Fibroblast of upper back skin (primary cell): ENCODE results near the gene FCRL5.
"Not testable (repeated sequence)": the region's sequence is repeated elsewhere in the genome, so short reads cannot be mapped to it uniquely, and the experiment has no call there.

Source experiments
- DNase-seq: peaks from one replicate; pipeline ENCODE4 v3.0.0-alpha.2; 2013

Gene FCRL5

DNA sequence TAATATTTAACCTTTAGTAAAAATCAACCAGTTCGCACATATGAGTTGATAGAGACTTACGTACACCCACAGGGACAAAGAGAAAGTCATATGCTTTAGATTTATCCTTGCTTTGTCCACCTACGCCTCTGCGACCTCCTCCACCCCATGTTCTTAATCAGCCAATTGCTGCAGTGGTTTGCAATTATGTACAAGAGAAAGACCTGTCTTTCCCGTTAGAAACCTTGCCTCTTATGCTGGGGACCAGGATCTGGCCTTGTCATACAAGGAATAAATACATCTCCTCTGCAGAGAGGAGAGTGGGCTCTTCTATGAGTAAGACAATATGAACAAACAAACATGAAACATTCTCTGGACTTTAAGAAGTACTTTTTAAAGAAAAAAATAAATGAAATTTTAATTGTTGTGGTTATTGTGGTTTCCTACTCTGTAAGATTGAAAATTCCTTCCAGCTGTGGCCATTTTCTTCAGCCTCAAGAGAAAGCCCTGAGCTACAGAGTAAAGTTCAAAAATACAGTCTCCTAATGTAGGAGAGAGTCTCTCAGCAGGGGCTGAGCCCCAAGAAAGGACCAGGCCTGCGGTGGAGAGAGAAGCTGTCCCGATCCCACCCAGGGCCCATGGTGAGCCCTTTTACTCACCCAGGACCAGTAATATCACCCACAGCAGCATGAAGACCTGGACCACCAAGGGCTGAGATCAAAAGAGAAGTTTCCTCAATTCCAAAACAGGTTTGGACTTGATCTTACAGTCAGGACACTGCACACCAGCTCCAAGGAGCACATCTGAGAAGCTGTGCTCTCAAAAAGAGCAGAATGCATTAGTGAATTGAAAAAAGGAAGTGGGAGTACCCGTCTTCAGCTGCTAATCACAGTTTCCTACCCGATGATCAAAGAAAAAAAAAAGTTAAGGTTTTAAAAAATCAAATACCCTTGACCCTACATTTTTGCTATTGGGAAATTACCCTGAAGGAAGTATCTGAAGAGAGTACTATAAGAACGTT, at the start of gene FCRL5:
Gene FCRL5, minus strand, starts transcription at position 822 of the 1,000 bp plus-strand sequence. Its CDS starts 153 bp downstream, at position 669.
- DNase-seq: no peak

DNA sequence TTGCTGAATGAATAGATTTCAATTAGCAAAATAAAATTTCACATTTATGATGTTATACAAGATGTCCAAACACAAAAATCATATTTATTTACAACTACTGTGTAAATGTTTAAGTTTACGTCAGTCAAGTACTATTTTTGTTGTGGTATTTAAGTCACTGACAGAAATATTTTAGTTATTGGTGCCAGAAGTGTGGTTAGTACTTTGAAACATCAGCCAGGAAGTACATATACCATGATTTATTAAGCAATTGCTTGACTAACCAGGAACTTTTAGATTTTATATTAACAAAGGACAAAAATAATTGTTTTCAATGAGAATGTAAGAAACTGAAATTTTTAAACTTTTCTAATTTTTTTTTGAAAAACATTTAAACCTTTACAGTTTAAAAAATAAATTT, 47.9 kb upstream of the FCRL5 start:
- peak; percentile 6 for DNase-seq

DNA sequence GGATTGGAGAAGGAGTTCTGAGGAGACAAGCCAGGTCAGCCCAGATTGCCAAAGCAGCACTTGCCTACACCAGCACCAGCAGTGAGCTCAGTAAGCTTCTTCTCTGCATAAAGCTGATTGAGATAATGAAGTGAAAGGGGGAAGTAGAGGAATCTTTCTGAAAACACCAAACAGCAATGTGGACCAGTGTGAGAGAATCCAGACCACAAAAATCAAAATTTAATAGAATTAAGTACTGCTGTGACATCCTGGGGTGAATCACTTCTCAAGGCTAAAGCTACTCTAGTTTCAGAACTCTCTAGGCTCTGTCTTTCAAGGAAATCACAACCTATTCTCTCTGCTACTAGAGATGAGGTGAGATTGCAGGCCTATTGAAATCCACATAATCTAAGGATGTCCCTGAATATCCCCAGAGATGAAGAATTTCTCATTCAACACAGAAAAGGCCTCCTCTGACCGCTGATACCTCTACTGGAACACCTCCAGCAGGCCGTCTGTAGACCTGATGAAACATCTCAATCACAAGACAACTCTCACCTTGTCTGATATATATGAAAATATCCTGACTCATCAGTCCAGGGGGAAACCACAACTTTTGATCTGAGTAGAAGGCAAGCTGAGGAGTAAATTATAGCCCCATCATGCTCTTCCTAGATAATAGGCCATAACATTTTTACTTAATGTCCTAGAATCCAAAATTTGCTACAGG, 45.8 kb upstream of the FCRL5 start, which contains the start of gene FCRL4:
Gene FCRL4, minus strand, starts transcription at position 127 of the 709 bp plus-strand sequence. CDS start 141 bp downstream, outside the sequence.
- no peak for DNase-seq

- peak; percentile 30 for DNase-seq
Measured at GRCh38 chr1:157596384-157596783, 44.1 kb upstream of the FCRL5 start.

DNA sequence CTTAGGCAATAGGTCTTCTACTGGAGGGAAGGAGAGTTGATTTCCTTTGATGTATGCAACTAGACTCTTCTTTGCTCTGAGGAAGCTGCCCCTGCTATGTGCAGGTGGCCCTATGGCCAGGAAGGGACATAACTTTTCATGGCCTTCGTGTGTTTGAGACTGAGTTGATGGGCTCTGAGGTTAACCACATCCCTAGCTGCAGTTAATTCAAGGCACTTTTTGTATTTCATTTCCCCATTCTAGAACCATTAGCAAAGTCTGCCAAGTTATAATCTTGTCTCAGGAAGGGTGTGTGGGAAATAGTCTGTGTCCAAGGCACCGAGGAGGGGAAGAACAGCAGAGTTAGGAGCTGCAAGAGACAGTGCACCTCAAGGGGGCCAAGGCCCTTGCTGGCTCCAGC, 43.0 kb upstream of the FCRL5 start:
- no peak for DNase-seq

GRCh38 chr1:157585984-157586383, 33.7 kb upstream of the FCRL5 start:
- DNase-seq: no peak

DNA sequence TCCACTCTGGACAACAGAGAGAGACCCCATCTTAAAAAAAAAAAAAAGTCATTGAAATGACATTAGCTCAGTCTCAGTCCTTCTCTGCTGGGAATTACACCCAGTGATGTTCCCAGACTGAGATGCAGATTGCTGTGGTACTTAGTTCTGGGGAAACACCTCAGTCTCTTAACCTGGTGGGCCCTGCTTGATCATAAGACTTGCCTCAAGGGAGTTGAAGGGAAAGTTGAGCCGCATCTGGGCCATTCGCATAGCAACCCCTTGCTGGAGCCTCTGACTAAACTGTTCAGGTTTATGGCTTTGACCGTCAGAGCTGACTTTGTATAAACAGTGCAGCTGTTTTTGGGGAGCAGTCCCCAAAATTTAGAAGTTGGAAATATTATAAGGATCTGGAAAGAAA, 32.2 kb upstream of the FCRL5 start:
- DNase-seq: no peak

- no peak for DNase-seq
Measured at GRCh38 chr1:157580828-157581210, 28.5 kb upstream of the FCRL5 start.

DNA sequence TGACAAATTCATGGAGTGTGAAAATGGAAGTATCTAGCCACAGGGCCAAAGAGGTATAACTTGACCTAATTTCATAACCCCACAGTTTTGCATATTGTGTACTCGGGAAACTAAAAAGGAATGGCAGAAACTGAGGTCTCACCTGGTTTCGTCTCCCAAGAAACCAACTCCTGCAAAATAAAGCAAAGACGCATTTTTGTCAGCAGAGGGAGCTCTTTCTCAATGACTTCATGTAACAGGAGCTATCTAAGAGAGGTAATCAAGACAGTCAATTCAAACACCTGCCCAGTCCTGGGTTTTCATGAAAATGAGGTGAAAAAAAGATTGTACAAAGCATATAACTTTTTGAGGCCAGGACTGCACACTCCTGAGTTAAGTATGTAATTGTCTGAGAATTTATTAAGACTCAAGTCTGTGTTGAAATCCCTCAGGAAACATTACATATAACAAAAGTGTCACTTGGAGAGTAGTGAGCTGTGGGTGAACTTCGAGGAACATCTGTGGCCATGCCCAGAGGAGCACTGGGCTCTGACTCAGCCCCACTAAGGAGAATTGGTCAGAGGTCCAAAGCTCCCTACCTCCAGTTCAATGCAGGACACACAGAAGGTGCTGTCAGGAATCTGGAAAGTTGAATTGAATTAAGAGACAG, 28.0 kb upstream of the FCRL5 start:
- DNase-seq: peak; percentile 62

DNA sequence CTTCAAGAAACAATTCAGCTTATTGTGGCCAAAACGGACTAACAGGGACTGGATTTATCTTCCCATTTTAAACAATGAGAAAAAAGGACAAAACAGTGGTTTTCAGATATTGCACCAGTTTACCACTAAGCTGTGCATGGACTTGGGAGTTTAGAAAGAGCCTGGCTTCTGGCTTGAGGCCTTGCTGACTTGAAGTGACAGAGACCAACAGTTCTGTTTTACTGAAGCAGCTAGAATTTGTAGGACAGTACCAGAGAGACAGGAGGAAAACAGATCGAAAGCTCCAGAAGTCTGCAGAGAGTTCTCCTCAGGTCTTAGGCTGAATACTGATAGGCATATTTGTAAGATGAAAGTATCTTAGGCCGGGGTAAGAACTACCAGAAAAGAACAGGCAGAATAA, 25.1 kb upstream of the FCRL5 start:
- DNase-seq: no peak

DNA sequence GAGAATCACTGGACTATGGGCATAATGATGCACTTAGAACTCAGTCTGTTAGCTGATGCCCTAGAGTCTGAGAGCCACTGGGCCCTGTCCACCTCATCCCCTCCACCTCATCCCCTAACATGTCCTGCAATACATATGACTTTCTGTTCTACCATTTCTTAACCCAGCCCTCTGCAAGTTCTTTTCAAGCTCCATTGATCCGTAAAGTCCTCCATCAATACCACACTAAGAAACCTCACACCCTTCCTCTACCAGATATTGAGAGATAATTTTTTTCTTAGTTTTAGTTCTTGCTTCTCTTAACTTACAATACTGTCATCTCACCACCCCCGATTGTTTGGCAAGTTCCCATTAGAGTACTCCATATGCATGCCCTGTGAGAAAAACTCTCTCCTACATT, 23.4 kb upstream of the FCRL5 start:
- no peak for DNase-seq

DNA sequence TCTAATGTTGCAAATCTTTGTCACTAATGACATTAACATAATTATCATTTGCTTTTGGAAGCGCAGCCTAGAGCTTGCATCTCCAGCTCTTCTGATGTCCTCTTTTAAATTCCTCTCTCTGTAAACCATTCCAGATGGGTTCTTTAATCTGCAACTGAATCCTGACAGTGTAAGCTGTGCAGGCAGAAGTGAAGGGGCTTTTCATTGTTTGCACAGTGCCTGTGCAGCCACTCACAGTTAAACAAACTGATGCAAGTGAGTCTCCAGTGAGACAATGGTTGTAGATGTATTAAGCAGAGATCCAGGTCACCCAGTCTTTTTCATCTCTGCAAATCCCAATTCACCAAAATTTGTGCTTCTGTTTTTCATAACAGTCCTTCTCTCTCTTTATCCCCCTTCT, 22.5 kb upstream of the FCRL5 start:
- no peak for DNase-seq

- DNase-seq: no peak
Measured at GRCh38 chr1:157566484-157567300, 14.4 kb upstream of the FCRL5 start.

DNA sequence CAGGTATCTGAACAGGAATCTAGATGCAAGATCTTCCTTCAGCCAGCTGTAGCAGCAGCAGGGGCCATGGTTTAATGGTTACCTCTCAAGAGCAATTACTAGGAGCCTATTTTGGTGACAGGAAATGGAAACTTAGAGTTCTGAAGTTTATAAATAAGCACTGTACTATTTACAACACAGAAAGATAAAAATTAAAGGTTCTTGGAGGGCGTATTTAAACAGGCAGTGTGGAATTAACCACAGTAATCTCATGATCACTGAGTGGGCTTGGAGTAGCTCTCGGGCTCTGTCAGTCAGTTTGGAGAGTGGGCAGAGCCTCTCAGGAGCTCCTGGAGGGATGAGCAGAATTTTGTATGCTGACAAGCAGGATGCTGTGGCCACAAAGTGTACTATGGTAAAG, 10.2 kb upstream of the FCRL5 start:
- no peak for DNase-seq

DNA sequence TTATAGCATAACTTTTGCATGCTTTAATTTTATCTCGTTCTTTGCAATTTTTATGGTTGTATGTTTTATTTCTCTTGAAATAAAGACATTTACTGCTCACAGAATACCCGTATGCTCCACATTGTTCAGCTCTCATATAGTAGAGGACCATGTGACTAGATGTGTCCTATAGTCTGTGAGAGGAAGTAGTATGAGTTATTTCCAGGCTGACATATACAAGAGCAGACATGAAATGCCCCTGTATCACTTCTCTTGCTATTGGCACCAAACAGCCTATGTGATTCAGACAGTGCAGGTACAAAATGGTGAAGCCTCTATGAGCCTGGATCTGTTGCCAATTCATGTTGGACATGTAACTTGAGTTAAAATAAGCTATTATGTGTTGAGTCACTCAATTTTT, 5.8 kb upstream of the FCRL5 start:
- no peak for DNase-seq

DNA sequence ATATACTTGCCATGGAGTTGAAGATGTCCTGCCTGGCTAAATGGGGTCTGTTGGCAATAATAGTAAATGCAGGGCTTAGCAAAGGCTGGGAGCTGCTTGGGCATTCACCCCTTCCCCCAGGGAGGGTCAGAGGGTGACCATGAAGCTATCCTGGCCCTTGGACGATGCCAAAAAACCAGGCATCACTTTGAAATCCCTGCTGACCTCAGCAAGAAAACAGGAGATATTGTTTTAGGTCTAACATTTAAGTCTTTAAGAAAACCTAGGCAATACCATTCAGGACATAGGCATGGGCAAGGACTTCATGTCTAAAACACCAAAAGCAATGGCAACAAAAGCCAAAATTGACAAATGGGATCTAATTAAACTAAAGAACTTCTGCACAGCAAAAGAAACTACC, 4.2 kb downstream of the FCRL5 start:
- DNase-seq: not testable (repeated sequence)

DNA sequence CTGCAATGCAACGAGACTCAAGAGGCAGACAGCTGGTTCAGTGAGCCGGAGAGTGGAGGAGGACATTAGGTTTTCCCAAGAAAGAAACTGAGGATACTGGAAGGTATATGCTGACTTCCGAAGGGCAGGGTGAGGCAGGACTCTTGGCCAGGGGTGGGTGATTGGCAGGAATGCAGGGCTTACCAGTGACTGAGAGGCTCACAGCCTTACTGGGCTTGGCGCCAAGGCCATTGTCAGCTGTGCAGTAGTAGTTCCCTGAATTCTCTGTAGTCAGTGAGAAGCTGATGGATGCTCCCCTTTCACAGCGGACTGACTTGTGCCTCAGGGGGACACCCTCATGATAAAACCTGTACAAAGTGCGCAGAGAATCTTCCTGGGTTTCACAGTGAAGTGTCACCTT, 9.6 kb downstream of the FCRL5 start:
- no peak for DNase-seq

- peak; percentile 9 for DNase-seq
Measured at GRCh38 chr1:157540852-157541251, 11.5 kb downstream of the FCRL5 start.

DNA sequence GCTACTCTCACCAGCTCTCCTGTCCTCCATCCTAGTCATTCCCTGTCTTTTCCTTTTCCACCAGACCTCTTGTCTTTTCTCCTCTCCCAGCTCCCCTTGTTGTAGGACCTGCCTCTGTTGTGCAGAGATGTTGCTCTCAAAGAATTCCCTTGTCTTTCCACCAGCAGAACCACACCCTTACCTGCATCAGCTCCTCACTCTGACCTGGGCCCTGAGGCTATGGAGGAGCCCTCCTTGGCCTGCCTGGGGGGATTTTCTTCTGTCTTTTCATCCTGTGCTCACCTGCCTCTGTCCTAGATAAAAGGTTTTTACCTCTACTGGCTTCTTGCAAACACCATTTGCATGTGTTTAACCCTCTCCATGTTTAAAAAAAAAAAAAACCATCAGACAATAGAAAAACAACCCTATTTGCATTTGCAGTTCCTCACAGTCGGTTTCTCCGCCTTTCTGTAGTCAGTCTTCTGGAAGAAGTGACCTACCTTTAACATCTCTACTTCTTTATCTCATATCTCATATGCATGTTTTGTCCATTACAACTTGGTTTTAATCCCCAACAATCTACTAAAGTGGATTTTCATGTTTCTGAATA, 12.1 kb downstream of the FCRL5 start:
- DNase-seq: no peak

GRCh38 chr1:157539568-157539967, 12.7 kb downstream of the FCRL5 start:
- no peak for DNase-seq

DNA sequence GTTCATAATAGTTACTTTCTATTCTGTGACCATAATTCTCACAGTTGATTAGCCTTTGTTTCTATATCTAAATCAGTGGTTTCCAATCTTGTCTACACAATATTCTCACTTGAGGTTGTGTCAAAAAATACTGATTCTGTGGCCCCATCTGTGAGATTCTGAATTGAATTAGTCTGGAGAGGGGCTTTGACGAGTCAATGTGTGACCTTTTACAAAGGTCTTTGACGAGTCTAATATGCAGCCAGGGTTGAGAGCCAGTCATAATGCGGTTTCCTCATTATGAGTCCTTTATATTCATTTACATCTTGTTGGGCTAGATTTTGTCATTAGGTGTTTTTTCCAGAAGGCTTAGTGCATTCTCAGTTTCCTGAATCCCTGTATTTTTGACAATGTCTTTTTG, 19.7 kb downstream of the FCRL5 start:
- no peak for DNase-seq
